Naive B cell (primary cell): ENCODE results near the gene SMURF2. TPM values are rescaled to one million over a fixed set of nuclear protein-coding genes. Genes with fewer than 3 reads are reported as not detected.

ENCODE experiments used
- ATAC-seq, 2 donors: fragments of 150-1000 bp; cut with Tn5 transposase; 2 replicates each; pipeline ENCODE4 v1.10.0; 2021; ENCODE audit warnings: low read depth in 2 of 2, mild to moderate bottlenecking in 2 of 2, moderate library complexity in 2 of 2
- DNase-seq: peaks from one replicate; pipeline ENCODE4 v3.0.0; 2022
- H3K27ac Mint-ChIP-seq, 6 donors: one replicate each; pipeline ENCODE4 v1.8.0; 2020 to 2022; ENCODE audit warnings: mild to moderate bottlenecking in 6 of 6, mixed read lengths in 6 of 6, moderate library complexity in 5 of 6, inconsistent platforms in 2 of 6
- H3K27me3 Mint-ChIP-seq, 3 donors: one replicate each; pipeline ENCODE4 v1.8.0; 2021 to 2022; ENCODE audit warnings: mixed read lengths in 3 of 3, mild to moderate bottlenecking in 1 of 3
- H3K36me3 Mint-ChIP-seq, 2 donors: one replicate each; pipeline ENCODE4 v1.8.0; 2020 to 2022; ENCODE audit warnings: mixed read lengths in 2 of 2, inconsistent platforms in 1 of 2, mild to moderate bottlenecking in 1 of 2
- H3K4me1 Mint-ChIP-seq, 3 donors: one replicate each; pipeline ENCODE4 v1.8.0; 2020 to 2022; ENCODE audit warnings: mixed read lengths in 3 of 3, inconsistent platforms in 1 of 3, mild to moderate bottlenecking in 1 of 3, moderate library complexity in 1 of 3
- H3K4me3 Mint-ChIP-seq, 8 donors: one replicate each; pipeline ENCODE4 v1.8.0; 2020 to 2022; ENCODE audit warnings: mild to moderate bottlenecking in 8 of 8, mixed read lengths in 8 of 8, moderate library complexity in 8 of 8, inconsistent platforms in 2 of 8
- H3K9me3 Mint-ChIP-seq, 7 donors: one replicate each; pipeline ENCODE4 v1.8.0; 2020 to 2022; ENCODE audit warnings: mixed read lengths in 7 of 7, mild to moderate bottlenecking in 5 of 7, inconsistent platforms in 2 of 7, moderate library complexity in 1 of 7
- polyA plus RNA-seq, 6 donors: library from polyadenylated mRNA; unstranded; fragments of 300-500 nt; fragmentation: Illumina TruSeq; gene quantifications; one replicate each; pipeline ENCODE4 v1.2.3, GENCODE V29; 2021; ENCODE audit warnings: low read depth in 6 of 6

Gene SMURF2
- polyA plus RNA-seq, 6 donors from 2014 or later = 6.9 to 12.8 (median 10.3) TPM

DNA sequence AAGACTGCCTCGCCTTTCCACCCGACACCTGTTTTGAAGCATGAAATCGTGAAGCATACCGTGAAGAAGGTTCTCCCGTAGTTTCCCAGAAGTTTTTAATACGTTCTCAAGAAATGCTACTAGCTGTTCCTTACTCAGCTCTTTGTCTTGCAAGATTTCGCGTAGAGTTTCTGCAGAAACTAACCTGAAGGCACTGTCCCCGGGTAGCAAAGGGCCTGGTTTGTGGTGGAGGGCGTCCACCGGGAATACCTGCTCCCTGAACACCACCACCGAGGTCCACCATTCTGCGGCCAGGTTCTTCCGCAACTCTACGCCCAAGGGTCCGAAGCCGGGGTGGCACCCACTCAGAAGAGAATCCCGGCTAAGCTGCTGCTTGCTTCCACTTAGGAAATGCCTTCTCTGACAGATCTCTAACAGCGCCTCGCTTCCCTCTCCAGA is 165.7 kb downstream of the SMURF2 start:
- Mint-ChIP-seq H3K27ac (peak overlapping the region; percentile 94 to 100 (median 98)), H3K27me3 (no peaks in the 10 kb centered on the region), H3K9me3 (peaks cover 0 to 2% (median 0%) of the 10 kb centered on the region in 7 donors), H3K4me3 (peak overlapping the region; percentile 99 to 100 (median 100)), H3K4me1 (peaks cover 39 to 66% (median 64%) of the 10 kb centered on the region in 3 donors), H3K36me3 (peaks cover 15 to 21% of the 10 kb centered on the region in 2 donors)
- DNase-seq (no peak), ATAC-seq (no peak)

Other genes with a start within 250 kb of the SMURF2 start
- gene MILR1, start 213.2 kb downstream of the SMURF2 start, polyA plus RNA-seq = 10 to 100 TPM in 3 of 6 donors, 1 to 10 TPM in 3; 5.7 to 52.7 (median 15.9) TPM
- 10 to 100 TPM in 3 of 6 donors, 1 to 10 TPM in 3; 8.5 to 14.1 (median 9.9) TPM for gene POLG2, start 165.3 kb downstream of the SMURF2 start, polyA plus RNA-seq
- 1,000 to 10,000 TPM; 1,301 to 1,824 (median 1,519) TPM for gene DDX5, start 156.0 kb downstream of the SMURF2 start, polyA plus RNA-seq
- gene CEP95, start 155.3 kb downstream of the SMURF2 start, polyA plus RNA-seq = 10 to 100 TPM; 11.8 to 21.2 (median 14.7) TPM